Measurements from ENCODE around the gene OSBPL5.

The OSBPL5 gene

DNA sequence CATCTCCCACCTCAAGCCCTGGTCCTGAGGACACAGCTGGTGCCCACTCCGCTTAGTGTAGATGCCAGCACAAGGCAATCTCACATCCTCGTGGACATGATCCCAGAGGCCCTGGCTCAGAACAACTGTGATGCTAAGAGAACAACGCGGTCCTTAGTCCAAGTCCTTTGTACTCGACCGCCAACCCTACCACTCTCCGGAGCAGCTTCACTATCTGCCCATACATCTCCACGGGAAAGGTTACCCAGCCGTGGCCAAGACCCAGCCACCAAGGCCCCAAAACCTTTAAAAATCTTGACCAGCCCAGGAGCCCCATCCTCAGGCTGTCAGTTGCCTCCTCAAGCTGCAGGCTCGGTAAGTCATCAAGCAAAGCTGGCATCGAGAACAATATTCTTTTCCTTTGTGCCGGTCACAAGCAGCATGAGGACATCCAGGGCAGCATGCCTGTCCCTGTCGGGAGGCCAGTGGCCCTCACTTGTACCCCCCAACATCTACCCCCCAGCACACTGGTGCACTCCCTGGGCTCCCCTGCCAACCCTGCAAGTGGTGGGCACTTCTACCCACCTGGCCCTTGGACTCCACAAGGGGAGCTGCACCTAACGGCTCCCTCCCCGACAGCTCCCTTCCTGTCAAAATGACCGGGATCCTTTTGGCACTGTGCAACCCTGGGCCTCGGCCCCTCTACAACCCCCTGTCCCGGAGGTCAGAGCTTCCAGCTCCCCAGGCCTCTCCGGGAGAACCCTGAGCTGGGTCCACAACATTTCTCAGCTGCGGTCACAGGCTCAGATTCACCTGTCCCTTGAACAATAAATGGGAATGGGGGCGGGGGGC is 2.5 kb downstream of the OSBPL5 start:
- DNase-seq: no peak

GRCh38 chr11:3161720-3162409 is 3.2 kb downstream of the OSBPL5 start:
- no peak for DNase-seq

DNA sequence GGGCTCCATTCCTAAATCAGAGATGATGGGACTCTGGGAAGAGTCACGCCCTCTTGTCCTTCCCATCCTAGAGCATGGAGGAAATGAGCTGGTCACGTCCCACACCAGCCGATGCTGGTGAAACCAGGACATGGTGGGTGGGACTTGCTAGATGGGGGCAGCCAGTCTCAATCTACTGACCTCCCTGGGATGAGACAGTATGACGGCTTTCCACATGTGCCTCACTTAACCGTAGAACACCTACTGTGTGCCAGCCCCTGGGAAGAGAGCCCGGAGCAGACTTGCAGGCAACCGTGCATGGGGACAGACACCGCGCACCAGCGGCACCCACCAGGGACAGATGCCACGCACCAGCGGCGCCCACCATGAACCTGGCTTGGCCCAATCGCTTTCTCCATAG is 3.8 kb downstream of the OSBPL5 start:
- no peak for DNase-seq

- DNase-seq: peak in 1 of 2 donors; percentile 48
Observed at GRCh38 chr11:3160252-3161031, 4.7 kb downstream of the OSBPL5 start.

DNA sequence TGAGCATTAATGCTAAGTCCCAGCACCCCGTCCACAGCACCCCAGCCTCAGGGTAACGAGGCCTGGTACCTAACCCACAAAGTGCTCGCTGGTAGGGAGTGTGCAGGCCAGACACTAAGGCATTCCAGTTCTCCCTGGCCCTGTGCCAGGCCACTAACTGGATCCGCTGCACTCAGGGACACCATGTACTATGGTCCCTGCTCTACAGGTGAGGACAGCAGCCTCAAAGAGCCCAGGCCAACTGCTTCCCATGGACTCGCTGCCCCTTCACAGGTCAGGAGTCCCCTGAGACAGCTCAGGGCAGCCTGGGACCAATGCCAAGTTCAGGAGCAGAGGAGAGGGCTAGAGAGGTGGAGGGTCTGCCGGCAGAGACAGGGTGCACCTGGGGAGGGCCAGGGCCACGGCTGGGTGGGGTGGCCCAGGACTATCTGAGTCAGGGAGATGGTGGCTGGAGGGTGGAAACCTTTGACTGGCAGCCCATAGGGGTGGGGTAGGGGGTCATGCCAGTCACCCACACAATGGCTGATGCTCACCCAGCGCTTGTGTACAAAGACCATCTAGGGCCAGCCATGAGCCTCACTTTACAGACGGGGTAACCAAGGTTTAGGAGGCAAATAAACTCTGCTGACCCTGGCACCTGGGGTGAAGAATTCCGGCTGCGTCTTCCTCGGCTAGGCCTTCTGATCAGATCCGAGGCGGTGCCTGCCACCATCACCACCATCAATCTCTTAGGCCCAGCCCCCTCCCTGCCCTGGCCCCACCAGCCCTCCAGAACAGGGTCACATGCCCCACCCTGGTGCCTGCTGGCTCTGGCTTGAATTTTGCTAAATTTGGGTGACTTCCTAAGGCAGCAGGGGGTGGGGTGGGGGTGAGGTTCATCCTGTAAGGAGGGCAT is 5.6 kb downstream of the OSBPL5 start:
- no peak for DNase-seq

GRCh38 chr11:3158821-3159220 is 6.3 kb downstream of the OSBPL5 start:
- no peak for DNase-seq

DNA sequence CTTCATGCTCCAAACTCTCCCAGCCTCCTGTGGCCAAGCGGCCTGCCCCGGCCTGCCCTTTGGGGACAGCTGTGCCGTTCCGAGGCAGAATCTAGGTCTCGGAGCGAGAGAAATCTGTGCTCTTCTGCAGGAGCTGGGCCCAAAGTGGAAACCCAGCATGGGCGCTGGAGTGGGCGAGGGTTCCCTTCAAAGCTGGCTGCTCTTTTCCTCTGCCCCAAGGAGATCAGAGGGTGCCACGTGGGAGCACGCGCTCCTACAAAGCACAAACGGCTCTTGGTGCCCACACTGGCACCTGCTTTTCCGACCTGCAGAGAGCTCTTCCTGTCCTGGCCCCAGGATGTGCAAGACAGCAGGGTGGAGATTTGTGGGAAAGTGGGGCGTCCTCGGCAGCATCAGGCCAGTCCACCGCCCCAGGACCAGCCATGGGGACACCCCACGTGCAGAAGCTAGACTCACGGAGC is 6.9 kb downstream of the OSBPL5 start:
- no peak for DNase-seq

DNA sequence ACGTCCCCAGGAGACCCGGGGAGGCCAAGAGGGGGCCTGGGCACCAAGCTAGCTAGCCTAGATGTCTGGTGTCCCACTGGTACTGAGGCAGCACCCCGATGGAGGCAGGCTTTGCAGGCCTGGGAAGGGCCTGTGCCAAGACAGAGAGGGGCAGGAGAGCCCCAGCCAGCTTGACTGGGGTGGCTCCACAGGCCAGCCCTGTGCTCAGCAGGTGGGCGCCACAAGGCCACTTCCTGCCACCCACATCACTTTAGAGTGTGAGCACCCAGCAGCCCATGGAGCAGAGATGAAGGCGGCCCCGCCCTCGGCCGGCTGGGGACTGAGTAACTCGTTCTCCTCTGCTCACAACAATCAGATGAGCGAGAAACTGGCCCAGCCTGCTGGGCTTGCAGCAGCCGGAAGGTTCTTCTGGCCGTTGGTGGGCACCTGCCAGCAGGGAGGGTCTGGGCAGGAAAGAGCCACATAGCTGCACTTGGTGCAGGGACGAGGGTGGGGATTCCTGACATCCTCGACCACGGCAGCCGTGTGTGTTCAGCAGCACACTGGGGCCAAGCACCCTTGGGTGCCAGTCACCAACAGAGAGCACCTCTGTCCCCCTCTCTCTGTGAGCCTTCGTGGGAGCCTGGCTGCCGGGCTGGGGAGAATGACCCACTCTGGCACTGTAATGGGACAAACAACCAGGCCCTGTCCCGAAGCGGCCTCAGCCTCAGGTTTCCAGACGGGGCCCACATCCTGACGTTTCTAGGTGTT is 7.6 kb downstream of the OSBPL5 start:
- no peak for DNase-seq

DNA sequence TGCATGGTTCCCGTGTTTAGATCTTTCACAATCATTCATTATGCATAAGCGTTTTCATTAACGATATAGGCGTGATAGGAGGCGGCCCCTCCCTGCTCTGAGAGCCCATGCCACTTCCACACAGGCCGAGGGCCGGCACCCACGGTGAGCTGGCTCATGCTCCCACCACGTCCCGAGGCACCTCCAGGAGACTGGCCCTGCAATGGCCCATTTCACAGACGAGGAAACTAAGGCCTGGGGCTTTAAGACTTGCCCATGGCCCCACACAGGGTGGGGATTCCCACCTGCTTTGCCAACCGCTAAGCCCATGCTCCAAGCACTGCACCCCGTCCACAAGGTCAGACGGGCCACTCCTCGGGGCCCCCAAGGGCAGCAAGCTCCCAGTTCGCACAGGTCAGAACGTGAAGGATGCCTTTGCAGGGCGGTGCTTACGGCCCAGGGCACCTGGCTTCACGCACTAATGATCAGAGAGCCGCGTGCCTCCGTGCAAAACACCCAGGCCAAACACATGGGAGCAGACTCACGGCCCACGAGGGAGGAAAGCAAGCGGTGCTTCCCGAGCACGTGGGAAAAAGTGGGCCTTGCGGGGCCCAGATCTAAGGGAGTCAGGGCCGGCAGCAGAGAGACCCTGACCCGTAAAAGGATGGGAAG is 8.3 kb downstream of the OSBPL5 start:
- DNase-seq: no peak

DNA sequence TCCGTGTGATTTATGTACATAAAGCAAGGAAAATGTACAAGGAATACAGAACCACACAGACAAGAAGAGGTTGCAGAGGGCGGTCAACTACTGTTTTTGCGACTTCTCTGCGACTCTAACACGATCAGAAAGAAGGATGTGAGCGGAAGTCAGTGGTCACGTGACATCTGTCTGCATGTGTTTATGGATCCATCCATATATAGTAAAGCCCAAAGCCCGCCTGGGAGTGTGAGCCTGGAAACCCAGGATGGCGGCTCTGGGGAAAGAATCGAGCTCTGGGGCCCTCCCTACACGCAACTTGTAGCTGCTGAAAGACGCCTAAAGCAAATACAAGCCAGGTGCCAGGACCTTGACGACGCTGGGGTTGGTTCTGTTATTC is 8.8 kb downstream of the OSBPL5 start:
- DNase-seq: no peak

DNA sequence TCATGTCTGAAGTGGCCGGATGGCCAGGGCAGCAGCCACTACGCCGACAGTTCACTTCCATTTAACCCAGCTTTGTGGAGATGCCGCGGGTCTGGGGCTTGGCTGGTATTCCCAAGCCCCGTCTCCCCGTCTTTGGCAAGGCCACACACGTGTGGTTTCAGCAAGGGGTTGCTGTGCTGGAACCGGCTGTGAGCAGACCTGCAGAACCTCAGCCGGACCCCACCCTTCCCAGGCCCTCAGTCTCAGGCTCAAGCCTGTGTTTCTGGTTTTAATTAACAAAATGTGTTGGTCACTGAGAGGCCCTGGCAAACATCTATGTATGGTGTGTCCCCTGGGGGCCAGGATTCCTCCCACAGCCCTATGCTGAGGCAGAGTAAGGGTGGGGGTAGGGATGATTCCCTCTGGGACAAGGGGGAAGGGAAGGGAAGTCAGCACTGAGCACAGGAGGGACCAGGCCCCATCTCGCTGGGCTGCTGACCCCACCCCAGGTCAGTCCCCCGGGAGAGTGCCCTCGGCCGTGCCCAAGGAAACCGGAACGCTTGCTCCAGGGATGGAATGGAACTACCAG is 9.3 kb downstream of the OSBPL5 start:
- no peak for DNase-seq

- DNase-seq: no peak
Observed at GRCh38 chr11:3155216-3155615, 9.9 kb downstream of the OSBPL5 start.

DNA sequence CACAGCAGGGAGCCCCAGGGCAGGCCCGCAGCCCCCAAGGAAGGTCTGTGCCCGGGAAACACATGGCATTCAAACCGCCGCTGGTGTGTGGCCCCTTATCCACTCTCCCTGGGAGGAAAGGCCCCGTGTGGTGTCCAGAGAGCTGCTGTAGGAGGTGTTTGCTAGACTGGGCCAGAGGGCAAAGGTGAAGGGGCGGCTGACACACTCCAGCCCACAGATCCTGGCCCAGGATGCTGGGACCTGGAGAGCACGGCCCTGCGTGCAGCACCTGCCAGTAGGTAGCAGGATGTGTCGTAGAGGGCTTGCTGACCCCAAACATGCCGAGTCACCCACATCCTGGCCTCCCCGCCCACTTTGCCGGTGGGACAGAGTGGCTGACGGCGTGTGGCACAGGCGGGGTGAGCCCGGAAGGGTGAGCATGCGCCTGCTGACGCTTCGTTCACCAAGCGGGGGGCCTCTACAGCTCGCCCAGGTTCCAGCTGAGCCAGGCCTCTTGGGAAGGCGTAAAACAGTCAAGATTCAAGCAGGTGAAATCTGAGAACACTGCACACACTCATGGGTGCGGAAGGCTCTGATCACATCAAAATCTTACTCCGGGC is 11.0 kb downstream of the OSBPL5 start:
- DNase-seq: no peak

DNA sequence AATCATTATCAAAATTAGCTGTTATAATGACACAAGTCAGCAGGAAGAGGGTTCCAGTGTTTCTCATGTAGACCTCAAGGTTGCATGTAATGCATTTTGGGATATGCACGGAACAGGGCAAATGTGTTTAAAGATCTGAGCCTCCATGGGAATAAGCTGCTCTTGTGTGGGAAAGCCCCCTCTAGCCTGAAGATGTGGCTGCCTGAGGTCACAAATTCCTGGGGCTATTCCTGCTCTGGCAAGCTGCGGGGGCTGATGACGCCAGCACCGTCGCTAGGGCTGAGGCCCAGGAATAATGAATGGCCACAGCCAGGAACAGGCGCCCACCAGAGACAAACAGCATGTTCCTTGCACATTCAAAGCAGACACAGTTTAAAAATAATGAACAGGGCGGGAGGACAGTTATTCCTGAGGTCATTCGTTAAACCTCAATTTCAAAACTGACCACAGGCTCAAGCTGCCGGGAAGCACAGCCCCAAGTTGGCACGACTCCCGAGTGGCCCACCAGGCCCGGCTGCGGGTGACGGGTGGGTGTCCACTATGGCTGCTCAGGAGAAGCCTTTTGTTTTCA is 11.7 kb downstream of the OSBPL5 start:
- no peak for DNase-seq

GRCh38 chr11:3152471-3153110 is 12.5 kb downstream of the OSBPL5 start:
- no peak for DNase-seq

GRCh38 chr11:3150726-3151125 is 14.4 kb downstream of the OSBPL5 start:
- DNase-seq: no peak

- DNase-seq: no peak
Observed at GRCh38 chr11:3149852-3150188, 15.3 kb downstream of the OSBPL5 start.

DNA sequence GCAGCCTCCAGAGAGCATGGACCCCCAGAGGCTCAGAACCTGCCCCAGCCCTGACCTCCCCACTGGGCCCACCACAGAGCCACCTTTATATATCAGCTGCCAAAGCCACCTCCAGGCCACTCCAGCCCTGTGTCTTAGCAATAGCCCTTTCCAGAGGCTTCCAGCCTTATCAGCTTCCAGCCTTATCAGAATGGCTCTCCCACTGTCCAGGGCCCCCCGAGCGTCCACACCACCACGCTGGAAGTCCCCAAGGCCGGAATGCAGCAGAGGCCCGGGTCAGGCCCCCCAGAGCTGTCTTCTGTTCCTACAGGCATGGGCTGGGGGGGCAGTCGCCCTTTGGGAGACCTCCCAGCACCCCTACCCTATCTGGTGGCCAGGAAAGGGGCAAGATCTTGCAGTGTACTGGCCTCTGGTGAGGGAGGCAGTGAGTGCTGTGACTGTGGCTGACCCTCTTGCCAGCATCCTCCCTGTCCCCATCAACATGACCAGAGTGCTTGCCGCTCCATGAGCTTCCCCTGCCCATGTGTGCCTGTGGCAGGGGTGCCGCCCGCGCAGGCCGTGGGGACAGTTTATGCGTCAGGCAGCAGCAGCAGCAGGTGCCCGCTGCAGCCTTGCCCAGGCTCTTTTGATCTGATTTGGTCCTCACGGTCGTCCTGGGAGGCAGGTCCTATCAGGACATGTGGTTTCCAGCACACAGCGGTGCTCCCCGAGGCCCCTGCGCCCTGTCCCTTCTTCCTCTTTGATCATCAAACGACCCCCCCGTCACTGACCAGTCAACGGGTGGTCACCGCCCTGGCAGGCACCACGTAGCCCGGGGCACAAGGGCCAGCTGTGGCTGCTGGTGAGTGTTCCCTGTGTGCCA is 15.9 kb downstream of the OSBPL5 start:
- DNase-seq: no peak

All from stimulated activated CD4-positive, alpha-beta T cell treated with anti-CD3 and anti-CD28 coated beads, Interleukin-2, amount 100 ng/mL, for 24 hours (primary cell).